Activated CD4-positive, alpha-beta T cell treated with anti-CD3 and anti-CD28 coated beads, Interleukin-10, Interleukin-2, amounts not matched to agents 100 ng/mL and 50 ng/mL, durations not matched to agents 16 hours and 8 hours (primary cell): ENCODE results near the gene SMIM35.
"Not testable (repeated sequence)": the region's sequence is repeated elsewhere in the genome, so short reads cannot be mapped to it uniquely, and the experiment has no call there.

ENCODE experiments used
- DNase-seq: peaks from one replicate; pipeline ENCODE4 v3.0.0-alpha.2; 2020

The SMIM35 gene

DNA sequence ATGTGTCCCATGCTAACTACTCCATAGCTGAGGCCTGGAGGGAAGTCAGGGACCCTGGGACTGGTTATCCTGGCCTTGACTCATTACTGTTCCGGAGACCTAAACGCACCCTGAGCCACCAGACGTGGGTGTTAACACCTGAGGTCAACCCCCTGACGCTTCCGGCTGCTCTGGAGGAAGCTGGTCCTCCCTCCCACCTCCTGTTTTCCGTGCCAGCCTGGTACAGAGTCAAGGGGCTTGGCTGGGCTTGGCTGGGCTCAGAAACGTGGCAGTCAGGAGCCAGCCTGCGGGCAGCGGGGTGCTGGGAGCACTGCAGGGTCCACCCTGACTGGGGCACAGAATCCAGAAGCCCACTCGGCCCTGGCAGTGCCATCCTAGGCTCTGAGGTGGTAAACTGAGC, 7.3 kb downstream of the SMIM35 start:
- DNase-seq, result no peak

- no peak for DNase-seq
Observed at GRCh38 chr11:118078911-118079411, 7.8 kb downstream of the SMIM35 start.

DNA sequence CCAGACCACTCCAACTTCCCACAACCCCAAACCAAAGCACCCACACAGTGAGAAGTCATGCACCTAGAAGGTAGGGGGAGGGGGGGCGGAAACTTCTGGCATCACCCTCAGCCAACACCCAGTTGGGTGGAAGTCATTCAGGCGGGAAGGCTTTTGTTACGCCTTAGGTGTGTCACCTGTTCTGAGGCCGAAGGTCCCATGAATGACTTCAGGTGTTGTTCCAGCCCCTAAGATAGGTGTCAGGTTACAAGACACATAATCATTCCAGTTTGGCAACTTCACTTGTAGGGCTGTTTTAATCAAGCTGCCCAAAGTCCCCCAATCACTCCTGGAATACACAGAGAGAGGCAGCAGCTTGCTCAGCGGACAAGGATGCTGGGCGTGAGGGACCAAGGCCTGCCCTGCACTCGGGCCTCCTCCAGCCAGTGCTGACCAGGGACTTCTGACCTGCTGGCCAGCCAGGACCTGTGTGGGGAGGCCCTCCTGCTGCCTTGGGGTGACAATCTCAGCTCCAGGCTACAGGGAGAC, 9.9 kb downstream of the SMIM35 start, which contains the start of gene TMPRSS4:
Gene TMPRSS4, plus strand, starts transcription at position 325 of the 528 bp plus-strand sequence. CDS start 225 bp downstream, outside the sequence.
- DNase-seq, result no peak

- no peak for DNase-seq
Observed at GRCh38 chr11:118074785-118075184, 12.0 kb downstream of the SMIM35 start.

- DNase-seq, result no peak
Observed at GRCh38 chr11:118074091-118074685, 12.6 kb downstream of the SMIM35 start.

DNA sequence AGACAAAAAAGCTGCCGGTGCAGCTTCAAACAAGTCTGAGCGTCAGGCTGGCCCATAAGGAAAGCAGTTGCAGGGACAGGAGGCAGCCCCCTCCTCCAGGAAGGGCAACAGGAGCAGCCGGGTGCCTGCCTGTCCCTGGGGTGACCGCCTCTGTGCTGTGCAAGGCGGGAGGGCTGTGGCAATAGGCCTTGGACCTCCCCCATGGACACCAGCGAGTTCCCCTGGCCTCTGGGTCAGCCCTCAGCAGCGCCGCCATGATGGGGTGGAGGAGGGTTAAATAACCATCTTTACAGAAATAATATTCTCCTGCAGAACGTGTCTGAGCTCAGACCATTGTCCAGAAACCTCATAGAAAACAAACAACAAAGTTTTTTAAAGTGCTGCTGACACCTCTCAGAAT, 13.2 kb downstream of the SMIM35 start:
- no peak for DNase-seq

DNA sequence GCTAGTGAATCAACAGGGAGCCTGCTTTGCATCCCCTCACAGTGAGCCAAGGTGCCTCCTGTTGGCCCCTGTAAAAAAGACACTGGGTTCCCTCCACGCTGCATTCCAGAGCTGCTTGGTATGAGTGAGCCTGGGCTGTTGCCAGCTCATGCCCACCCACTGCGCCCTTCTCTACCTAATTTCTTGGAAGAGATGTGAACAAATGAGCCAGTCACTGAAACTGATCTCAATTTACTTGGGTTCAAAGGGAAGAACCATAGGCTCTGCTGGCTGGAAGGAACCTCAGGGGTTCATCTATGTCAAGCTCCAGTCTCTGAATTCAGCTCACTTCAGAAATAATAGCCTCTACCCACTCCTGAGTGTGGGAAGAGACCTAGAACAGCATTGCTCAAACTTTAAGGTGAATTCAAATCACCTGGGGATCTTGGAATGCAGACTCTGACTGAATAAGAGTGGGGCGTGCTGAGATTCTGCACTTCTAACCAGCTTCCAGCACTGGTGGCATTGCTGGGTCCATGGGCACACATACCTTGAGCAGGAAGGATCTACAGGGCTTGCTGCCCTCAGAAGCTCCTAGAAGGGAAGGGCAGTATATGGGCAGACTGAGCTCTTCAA, 15.2 kb downstream of the SMIM35 start:
- DNase-seq, result no peak

- DNase-seq, result no peak
Observed at GRCh38 chr11:118068945-118069612, 17.7 kb downstream of the SMIM35 start.

- DNase-seq, result no peak
Observed at GRCh38 chr11:118068206-118068944, 18.4 kb downstream of the SMIM35 start.

GRCh38 chr11:118067006-118067405, 19.8 kb downstream of the SMIM35 start:
- no peak for DNase-seq

GRCh38 chr11:118065384-118065783, 21.4 kb downstream of the SMIM35 start:
- DNase-seq, result no peak

DNA sequence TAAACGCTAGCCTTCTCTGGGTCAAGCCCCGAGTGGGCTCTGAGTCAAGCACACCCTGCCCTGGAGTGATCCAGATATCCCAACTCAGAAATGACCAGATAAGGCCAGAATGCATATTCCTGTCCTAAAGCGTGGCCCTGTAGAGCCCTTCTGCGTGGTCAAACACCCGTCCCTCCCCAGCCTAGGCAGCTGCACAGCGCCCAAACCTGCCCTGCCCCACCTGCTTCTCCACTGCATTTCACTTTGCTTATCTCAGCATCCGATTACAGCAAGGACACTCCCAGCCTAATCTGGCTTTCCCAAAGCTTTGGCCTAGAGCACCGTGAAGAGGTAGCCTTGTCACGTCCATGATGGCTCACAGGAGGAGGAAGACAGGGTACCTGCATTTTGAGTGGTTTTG, 21.8 kb downstream of the SMIM35 start:
- no peak for DNase-seq

- DNase-seq, result not testable (repeated sequence)
Observed at GRCh38 chr11:118062631-118063030, 24.1 kb downstream of the SMIM35 start.

DNA sequence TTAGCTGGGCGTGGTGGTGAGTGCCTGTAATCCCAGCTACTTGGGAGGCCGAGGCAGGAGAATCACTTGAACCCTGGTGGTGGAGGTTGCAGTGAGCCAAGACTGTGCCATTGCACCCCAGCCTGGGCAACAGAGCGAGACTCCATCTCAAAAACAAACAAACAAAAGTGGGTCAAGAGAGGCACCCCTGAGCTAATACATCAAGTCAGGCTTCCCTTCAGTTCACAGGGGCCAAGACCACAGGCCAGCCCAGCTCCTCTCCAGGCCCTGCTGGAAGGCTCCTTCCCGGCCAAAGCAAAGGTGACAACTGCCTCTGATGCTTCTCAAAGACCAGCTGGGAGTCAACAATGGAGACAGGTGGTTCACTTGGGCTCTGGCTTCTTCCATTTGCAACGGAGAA, 24.6 kb downstream of the SMIM35 start:
- DNase-seq, result not testable (repeated sequence)

DNA sequence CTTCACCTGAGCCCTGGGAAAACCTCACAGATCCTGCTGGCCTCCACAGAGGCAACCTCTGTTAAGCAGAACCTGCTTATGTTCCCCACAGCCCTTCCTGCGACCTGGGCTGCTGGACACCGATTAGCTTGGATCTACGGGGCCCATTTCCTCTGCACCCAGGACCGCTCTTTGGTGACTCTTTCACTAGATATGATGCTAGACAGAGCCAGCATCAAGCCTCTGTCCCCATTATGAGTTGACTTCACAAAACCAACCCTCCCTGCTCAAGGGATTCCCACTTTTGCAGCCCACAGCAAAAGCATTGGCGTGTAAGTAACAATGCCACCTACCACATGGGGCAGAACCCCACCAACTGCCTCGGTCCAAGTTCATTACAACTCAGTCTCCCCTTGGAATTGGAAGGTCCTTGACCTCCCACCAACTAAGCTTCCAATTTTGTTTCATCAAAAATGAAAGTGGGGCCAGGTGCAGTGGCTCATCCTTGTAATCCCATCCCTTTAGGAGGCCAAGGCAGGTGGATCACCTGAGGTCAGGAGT, 25.1 kb downstream of the SMIM35 start:
- DNase-seq, result no peak

GRCh38 chr11:118060869-118061268, 25.9 kb downstream of the SMIM35 start:
- no peak for DNase-seq

- no peak for DNase-seq
Observed at GRCh38 chr11:118060081-118060661, 26.6 kb downstream of the SMIM35 start.

DNA sequence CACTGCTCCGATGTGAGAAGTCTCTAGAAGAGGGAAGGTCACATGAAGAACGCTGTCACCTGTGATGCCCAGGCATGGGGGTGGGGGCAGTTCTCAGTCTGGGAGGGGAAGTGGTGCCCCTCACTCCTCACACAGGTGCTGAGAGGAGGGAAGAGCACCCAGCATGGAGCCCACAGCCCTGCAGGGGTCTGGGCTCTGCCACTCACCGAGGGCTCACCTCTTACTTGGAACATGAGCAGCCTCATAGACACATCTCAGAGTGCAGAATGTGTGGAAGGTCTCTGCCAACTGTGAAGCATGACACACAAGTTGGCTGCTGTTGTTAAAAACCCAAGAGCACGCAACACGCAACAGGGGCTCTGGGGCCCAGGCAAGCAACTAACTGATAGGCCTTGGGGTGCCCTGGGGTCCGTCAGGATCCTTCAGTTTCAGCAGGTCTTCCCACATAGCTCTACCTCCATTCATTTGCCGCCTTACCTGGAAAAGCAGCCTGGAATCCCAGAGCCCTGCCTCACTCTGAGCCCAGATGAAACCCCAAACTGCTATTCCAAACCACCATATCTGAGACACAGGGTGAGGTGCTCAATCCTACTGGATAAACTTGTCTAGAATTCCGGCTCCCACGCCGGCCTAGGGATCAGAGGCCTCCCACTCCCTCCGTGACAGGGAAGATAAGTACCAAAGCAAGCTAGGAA, 27.4 kb downstream of the SMIM35 start:
- DNase-seq, result no peak

GRCh38 chr11:118058311-118059245, 28.2 kb downstream of the SMIM35 start:
- DNase-seq, result no peak
